ENCODE measurements around the gene SNX3.
"Not testable (repeated sequence)": the region's sequence is repeated elsewhere in the genome, so short reads cannot be mapped to it uniquely, and the experiment has no call there.

Gene SNX3

DNA sequence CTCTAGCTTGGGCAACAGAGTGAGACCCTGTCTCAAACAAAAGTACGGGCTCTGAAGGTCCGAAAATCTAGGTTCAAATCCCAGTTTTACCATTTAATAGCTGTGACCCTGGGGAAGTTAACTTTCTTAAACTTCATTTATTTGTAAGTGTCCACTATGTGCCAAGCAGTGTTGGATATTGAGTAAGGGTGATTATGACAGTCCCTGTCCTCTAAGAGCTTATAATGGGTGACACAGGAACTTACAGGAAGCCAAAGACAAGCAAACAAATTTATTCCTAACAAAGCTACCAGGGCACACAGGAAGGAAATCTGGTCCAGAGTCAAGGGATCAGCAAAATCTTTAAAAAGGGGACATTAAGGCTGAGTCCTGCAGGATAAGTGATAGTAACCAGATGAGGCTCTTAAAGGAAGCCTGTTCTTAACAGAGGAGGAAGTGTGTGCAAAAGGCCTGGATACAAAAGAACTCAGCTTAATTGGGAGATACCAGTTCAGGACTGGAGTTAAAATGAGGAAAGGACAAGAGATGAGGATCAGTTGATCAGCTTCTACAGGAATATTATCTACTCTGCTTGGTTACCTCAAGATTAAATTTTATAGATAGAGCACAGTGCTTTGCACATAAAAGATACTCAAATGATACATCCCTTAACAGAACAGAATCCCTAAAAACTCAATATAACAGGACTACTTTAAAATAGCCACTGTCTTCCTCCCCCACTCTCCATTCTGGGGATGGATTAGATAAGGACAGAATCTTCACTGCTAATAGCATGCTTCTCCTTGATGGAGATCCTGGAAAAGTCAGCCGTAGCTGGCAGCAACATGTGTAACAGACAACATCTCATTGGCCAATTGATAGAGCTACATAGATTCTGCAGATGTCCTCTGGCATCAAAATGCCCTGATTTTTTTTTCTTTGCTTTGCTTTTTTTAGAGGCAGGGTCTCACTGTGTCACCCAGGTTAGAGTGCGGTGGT lies 6.1 kb downstream of the SNX3 start:
- FAIRE-seq, result no peak

DNA sequence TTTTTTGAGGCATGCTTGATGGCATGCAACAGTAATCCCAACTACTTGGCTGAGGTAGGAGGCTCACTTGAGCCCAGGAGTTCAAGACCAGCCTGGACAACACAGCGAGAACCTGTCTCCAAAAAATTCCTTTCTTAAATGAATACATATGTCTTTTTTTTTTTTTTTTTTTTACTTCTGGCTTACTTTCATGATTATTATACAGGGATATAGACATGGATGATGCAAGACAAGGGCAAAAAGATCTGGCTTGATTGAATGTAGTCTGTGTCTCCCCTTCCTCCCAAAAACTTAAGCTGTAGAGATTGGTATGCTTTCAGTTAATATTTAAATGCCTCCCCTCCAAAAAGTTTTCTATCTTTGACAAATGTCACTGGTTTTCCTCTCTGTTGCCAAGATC lies 7.6 kb downstream of the SNX3 start:
- no peak for FAIRE-seq

DNA sequence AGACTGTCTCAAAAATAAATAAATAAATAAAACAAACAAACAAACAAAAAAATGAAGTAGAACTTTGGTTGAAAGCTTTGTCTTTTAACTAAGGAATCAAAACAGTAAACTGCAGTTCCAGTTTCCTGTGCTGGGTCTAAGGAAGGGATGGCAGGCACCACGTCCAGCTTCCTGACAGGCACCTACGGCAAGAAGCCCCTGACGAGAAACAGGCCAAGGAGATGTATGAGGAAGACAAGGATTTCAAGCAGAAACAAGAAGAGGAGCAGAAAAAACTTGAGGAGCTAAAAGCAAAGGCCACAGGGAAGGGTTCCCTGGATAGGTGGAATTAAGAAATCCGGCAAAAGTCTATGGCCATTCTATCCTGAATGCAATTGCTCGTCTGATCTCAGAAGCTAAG lies 8.8 kb downstream of the SNX3 start:
- FAIRE-seq, result no peak

DNA sequence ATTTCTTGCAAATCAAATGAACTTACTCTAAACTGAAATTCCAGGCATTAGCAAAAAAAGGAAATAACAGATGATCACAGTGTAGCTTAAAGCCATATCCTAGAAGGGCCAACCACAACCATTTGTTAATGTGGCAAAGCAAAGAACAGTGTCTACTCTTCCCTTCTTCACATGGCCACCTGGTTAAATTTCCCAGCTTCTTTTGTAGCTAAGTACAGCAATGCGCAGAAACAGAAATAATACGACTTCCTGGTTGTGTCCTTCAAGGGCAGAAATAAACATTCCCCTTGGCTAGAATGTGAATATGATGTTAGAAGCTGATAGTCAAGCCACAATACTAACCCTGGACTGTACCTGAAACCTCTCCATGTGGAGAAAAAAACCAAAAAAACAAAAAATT lies 9.6 kb downstream of the SNX3 start:
- no peak for FAIRE-seq

DNA sequence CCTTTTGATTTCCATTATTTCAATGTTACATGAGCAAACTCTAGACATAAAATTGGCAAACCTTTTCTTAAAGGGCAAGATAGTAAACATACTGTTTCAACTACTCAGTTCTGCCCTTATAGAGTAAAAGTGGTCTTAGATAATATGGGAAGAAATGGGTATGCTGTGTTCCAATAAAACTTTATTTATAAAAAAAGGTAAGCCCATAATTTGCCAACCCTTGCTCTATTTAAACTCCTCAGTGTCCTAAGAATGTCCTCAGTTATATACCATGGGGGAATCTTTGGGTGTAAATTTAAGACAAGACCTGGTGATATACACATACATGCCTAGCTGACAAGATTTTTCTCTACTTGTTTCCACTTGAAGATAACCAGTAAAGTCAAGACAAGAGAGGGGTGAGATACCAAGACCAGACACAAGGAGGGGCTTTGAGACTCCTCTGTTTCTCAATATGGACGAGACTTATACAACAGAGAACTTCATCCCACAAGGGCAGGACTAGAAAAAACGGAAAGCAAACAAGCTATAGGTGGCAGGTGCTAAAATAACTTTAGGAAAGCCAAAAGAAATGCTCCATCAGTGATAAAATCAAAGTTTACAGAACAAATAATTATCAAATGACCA lies 10.5 kb downstream of the SNX3 start:
- FAIRE-seq, result no peak

DNA sequence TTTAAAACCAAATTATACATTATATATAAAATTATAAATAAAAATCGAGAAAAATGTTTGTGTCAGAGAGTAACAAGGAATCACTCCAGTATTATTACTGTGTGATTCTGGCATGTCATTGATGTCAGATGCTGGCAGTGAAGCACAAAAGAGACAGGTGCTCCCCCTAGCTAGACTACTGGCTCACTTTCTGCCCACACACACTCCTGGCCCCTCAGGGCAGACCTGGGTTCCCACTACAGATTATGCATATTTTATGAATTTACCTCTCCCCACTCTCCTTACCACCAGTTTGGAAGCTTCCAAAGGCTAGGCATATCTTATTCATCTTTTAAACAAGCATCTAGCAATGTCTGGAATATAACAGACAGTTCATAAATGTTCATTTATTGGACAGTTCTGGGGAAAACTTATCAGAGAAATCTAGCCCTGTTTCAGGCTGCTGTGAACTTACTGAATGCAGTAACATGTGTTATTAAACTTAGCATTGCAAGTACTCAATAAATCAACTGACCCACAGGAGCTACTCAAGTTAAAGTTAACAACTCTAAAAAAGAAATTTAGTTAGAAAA lies 12.8 kb downstream of the SNX3 start:
- no peak for FAIRE-seq

DNA sequence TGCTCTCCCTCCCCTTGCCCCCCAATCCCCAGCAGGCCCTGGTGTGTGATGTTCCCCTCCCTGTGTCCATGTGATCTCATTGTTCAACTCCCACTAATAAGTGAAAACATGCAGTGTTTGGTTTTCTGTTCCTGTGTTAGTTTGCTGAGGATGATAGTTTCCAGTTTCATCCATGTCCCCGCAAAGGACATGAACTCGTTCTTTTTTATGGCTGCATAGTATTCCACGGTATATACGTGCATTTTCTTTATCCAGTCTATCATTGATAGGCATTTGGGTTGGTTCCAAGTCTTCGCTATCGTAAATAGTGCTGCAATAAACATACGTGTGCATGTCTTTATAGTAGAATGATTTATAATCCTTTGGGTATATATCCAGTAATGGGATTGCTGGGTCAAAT lies 15.7 kb downstream of the SNX3 start:
- FAIRE-seq, result not testable (repeated sequence)

DNA sequence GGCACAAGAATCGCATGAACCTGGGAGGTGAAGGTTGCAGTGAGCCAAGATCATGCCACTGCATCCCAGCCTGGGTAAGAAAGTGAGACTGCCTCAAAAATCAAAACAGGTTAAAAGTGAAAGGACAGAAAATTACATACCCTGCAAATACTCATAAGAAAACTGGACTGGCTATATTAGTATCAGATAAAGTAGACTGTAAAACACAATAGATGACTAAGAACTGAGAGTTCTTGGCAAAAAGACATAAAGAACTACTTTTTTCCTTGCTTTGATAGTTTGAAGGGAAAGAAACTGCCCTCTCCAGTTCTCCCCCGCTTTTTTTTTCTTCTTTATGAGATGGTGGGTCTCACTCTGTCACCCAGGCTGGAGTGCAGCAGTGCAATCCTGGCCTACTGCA lies 17.0 kb downstream of the SNX3 start:
- FAIRE-seq, result no peak

DNA sequence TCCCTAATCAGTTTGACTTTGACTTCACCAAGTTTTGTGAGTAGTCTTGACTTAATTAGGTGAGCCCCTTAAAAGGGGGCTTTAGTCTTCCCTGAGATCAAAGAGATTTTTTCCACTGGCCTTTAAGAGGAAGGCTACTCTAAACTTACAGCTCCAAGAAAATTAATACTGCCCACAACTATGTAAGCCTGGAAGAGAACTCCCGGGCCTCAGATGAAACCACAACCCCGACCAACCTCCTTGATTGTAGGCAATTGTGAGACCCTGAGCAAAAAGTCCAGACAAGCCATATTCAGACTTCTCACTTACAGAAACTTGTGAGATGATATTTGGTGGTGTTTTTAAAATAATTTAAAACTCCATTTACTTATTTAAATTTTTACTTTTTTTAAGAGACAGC lies 18.1 kb downstream of the SNX3 start:
- no peak for FAIRE-seq

DNA sequence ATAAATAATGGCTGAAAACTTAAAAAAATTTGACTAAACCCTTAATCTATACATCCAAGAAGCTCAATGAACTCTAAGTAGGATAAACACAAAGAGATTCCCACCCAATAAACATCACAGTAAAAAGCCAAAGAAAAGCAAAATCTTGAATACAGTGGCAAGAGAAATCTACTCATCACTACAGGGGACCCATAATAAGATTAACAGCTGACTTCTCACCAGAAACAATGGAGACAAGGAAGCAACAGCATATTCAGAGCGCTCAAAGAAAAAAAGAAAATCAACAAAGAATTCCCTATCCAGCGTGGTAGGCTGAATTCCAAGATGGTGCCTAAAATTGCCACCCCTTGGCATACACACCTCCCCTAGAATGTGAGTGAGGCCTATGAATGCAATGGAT lies 18.6 kb downstream of the SNX3 start:
- no peak for FAIRE-seq

DNA sequence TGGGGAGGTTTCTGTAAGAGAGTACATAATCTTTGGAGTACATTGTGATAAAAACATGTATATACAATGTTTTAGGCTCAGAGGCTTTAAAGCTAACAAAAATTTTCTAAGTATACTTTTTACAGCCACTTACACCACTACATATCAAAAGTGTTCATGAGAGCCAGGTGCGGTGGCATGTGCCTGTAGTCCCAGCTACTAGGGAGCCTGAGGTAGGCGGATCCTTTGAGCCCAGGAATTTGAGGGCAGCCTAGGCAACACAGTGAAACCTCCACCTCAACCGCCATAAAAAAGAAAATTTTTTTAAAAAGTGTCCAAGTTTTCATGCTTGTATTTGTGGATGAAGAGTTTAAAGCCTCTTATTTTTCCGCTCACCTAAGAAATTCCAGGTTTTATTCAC lies 22.5 kb downstream of the SNX3 start:
- FAIRE-seq, result no peak

DNA sequence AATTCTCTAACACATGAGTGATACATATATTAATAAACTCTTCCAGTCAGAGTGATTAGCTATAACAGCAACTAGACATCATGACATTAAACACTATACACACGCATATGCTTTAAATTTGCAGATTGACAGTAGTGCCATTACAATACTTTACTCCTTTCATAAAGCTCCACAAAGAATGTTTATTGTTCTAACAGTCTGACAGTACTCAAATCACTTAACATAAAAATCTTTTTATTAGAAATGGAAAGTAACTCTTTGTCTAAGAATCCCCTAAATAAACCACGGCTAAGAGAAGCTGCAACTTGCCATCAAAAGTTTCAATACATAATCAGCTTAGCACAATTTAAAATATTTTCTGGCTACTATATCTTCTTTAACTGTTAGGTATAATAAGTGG lies 24.0 kb downstream of the SNX3 start:
- FAIRE-seq, result no peak

DNA sequence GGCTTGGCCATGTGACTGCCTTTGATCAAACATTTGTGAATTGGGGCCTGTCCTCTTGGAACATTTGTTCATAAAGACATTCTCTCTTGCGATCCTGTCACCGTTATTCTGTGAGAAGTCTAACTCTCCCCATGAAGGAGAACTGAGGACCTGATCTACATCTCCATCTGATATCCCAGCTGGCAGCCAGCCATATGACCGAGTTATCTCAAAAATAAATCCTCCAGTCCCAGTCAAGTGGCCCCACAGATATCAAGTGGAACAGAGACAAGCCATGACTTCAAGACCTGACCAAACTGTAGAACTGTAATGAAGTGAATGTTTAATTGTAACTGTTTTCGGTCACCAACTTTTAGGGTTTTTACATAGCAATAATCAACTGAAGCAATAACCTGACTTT lies 25.7 kb downstream of the SNX3 start:
- no peak for FAIRE-seq

DNA sequence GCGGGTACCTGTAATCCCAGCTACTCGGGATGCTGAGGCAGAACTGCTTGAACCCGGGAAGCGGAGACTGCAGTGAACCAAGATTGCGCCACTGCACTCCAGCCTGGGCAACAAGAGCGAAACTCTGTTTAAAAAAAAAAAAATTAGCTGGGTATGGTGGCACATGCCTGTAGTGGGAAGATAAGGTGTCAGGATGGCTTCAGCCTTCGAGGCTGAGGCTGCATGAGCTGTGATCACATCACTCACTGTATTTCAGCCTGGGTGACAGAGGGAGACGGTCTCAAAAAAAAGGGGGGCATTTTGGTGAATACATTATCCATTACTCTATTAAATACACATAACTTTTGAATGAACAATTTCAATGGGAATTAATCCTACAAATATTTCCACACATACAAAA lies 32.4 kb downstream of the SNX3 start:
- no peak for FAIRE-seq

DNA sequence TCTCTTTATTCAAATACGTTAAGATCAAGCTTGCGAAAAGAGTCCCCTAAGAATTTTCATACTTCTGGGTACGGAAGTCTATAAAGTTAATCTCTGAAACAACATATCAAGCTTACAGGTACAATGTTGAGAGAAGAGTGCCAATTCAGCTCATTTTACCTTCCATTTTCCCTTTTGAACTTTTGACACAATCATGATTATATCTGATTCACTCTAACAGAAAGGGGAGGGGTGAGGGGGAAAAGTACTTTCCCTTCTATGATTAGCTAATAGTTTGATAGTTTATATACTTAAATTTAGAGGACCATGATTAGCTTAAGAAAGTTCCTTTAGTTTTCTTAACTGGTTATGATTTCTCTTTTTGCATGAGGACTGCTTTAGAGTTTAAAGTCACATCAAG lies 33.5 kb downstream of the SNX3 start:
- no peak for FAIRE-seq

DNA sequence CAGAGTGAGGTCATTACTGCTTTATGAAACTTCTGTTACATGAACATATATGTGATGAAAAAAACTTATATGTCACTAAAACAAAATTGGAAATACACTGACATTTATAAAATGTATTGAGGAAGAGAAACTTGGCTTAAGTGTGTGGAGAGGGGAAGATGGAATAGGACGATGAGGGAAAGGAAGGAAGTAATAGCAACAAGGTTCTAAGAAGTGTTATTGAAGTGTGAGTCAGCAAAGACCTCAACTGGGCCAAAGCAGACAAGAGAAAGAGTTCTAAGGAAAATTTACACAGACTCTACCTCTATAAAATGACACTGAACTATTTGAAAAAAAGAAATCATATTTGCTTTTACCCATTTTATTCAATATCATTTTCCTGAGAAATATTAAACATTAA lies 38.3 kb downstream of the SNX3 start:
- no peak for FAIRE-seq

DNA sequence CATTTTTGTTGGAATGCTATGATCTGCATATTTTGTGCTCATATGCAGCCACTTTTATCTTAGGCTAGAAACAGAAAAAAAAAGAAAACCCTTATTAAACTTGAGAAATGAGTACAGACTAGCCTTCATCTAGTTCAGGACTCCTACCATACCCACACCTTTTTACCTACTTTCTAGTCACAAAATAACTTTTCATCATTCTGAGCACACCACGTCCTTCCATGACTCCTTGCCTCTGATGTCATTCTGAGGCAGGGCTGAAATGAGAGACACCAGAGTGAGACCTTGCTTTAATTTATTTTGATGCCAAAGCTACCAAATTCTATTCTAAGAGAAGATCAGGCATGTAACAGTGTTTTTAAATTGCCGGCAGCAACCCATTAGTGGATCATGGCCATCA lies 38.8 kb downstream of the SNX3 start:
- FAIRE-seq, result no peak

DNA sequence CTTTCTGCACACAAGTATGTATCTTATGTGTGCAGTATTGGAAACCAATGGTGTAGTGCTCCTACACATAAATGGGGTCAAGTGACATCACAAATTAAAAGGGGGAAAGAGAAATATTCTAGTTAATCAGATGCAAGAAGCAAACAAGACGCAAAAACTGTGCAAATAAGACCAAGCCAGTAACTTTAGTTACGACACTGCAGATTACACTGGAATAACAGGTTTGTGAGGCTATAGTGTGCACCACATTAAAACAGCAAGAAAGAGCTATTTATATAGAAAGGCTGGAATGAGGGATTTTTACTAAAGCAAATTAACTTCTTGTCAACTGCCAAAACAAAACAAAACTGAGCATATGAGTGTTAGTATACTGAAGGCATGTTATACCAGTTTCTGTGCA lies 49.2 kb downstream of the SNX3 start:
- FAIRE-seq, result no peak

DNA sequence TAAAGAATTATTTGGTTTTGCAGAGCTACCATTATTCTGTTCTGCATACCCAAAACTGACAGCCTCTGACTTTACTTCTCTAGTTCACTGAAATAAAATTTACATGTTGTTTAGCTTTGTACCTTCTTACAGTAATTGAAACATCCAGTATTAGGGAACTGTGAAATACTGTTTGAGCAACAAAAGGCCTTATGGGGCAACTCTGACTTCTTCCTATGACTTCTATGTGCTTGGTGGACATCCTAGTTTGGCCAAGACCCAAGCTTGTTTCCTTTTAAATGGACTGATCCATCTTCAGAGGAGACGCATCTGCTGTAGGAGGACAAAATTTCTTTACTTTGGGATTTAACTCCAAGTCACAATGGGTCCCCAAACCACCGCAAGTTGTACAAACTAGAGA lies 50.3 kb downstream of the SNX3 start:
- no peak for FAIRE-seq

DNA sequence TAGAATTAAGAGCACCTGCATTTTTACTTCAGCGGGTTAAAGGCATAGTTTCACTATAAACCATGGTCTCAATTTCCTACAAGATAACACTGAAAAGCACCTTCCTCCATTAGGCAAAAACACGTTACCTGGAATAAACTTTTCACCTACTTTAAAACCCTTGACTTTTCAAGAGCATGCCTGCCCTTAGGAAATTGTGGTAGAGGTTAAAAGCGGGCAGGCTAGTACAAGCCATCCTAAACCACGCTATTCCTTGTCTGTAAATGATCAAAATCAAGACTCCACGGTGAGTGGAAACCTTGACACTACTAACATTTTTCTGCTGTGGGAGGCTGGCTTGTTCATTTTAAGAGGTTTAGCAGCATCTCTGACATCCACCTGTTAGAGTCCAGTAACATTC lies 51.1 kb downstream of the SNX3 start:
- FAIRE-seq, result no peak

DNA sequence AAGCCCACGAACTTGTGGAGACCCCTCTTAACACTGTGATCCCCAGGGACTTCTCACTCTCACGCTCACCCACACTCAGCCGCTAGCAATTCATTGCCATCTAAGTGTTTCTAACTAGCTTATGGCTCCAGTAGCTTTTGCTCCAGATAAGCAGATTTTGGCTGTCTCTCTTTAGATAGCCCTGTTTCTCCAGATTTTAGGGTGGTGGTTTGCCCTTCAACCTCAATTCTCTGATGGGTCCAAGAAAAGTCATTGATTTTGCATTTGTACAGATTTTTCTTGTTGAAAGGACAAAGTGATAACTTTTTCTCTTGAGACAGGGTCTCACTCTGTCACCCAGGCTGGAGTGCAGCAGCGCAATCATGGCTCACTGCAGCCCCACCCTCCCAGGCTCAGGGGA lies 53.8 kb downstream of the SNX3 start:
- FAIRE-seq, result no peak

DNA sequence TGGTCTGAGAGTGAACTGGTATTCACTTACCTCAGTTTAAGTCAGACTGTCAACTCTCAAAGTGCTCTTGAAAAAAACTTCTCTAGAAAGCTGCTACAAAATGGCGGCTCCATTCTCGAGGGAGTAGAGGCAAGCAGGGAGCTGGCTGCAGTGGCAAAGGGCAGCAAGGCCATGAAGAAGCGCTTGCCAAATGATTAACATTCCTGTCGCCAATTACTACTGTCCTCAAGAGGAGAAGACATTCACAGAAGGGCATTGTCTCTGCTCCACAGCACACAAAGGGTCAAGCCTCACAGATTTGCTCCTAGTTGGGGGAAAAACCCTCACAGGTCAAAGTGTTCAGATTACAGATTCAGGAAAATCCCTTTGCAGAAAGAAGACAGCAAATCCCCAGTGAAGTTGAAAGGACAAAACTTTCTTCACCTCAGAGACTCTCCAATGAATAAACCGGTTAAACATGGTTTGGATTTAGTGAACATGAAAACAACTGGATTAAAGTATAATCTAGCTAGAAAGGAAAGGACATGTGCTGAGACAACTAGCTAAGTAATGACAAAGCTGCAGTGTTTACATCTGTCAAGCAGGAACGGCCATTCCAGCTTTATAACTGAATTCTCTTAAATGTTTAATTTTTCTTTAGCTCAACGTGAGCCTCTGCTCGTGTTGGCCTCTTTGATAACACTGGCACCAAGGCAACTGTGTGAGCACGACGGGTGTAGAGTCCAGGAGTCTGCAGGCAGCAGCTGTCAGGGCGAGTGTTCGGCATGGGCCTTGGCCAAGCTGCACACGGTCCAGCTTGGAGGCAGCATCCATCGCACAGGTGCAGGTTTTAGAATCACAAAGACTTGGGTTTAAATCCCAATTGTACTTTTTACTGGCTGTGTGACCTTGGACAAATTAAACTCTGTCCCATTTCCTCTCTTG lies 57.4 kb downstream of the SNX3 start:
- FAIRE-seq, result no peak

DNA sequence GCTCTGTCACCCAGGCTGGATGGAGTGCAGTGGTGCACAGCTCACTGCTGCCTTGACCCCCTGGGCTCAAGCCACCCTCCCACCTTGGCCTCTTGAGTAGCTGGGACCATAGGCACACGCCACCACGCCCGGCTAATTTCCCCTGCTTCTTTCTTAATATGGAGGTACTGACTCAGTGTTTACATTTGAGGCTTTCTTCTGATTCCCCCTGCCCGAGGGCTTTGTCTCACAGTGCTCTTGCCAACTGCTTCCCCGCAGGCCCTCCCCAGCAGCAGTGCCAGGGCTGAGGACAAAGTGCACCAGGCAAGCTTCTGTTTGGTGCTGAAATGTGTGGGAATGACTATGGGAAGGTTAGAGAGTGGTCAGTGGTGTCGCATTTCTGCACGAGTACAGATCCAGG lies 60.2 kb downstream of the SNX3 start:
- FAIRE-seq, result no peak
